Stimulated activated CD8-positive, alpha-beta memory T cell treated with anti-CD3 and anti-CD28 coated beads, Interleukin-7, amount 100 ng/mL, for 1 hour (primary cell): ENCODE measurements around the gene MYO3B.

Experiments
- DNase-seq, 2 donors: peaks; one replicate each; pipeline ENCODE4 v3.0.0-alpha.2; 2020; ENCODE audit warnings: low read depth in 2 of 2

Gene MYO3B

GRCh38 chr2:170163411-170164065 is 14.4 kb upstream of the MYO3B start:
- no peak for DNase-seq

- no peak for DNase-seq
These were observed 12.8 kb upstream of the MYO3B start for GRCh38 chr2:170165129-170165528.

- DNase-seq = no peak
These were observed 11.2 kb upstream of the MYO3B start for GRCh38 chr2:170166735-170167134.

GRCh38 chr2:170170281-170171040 is 7.5 kb upstream of the MYO3B start:
- DNase-seq = no peak

GRCh38 chr2:170176212-170176611 is 1.7 kb upstream of the MYO3B start:
- DNase-seq = no peak

- DNase-seq = no peak
These were observed 2.2 kb downstream of the MYO3B start for GRCh38 chr2:170180031-170180566.

- no peak for DNase-seq
These were observed 3.7 kb downstream of the MYO3B start for GRCh38 chr2:170181602-170182001.

- no peak for DNase-seq
These were observed 7.4 kb downstream of the MYO3B start for GRCh38 chr2:170185319-170185718.

- DNase-seq = no peak
These were observed 11.8 kb downstream of the MYO3B start for GRCh38 chr2:170189757-170190156.

- no peak for DNase-seq
These were observed 12.2 kb downstream of the MYO3B start for GRCh38 chr2:170190172-170190571.

GRCh38 chr2:170191166-170191866 is 13.4 kb downstream of the MYO3B start:
- DNase-seq = no peak

- DNase-seq = no peak
These were observed 19.0 kb downstream of the MYO3B start for GRCh38 chr2:170196963-170197362.

- DNase-seq = no peak
These were observed 23.3 kb downstream of the MYO3B start for GRCh38 chr2:170201275-170201674.

GRCh38 chr2:170201734-170202393 is 23.9 kb downstream of the MYO3B start:
- DNase-seq = no peak

- no peak for DNase-seq
These were observed 24.5 kb downstream of the MYO3B start for GRCh38 chr2:170202437-170202836.

GRCh38 chr2:170204298-170204951 is 26.5 kb downstream of the MYO3B start:
- DNase-seq = no peak

- no peak for DNase-seq
These were observed 28.3 kb downstream of the MYO3B start for GRCh38 chr2:170206246-170206645.

- DNase-seq = no peak
These were observed 29.0 kb downstream of the MYO3B start for GRCh38 chr2:170206805-170207407.

- no peak for DNase-seq
These were observed 30.0 kb downstream of the MYO3B start for GRCh38 chr2:170207901-170208300.

- DNase-seq = no peak
These were observed 31.0 kb downstream of the MYO3B start for GRCh38 chr2:170208967-170209366.
